Smooth muscle cell of the brain vasculature (primary cell): Measurements from ENCODE around the gene THSD4.
"Not testable (repeated sequence)": the region's sequence is repeated elsewhere in the genome, so short reads cannot be mapped to it uniquely, and the experiment has no call there.

Source experiments
- DNase-seq: peaks from one replicate; pipeline ENCODE4 v3.0.0-alpha.2; 2012; ENCODE audit warnings: low read depth, low spot score

Gene THSD4

DNA sequence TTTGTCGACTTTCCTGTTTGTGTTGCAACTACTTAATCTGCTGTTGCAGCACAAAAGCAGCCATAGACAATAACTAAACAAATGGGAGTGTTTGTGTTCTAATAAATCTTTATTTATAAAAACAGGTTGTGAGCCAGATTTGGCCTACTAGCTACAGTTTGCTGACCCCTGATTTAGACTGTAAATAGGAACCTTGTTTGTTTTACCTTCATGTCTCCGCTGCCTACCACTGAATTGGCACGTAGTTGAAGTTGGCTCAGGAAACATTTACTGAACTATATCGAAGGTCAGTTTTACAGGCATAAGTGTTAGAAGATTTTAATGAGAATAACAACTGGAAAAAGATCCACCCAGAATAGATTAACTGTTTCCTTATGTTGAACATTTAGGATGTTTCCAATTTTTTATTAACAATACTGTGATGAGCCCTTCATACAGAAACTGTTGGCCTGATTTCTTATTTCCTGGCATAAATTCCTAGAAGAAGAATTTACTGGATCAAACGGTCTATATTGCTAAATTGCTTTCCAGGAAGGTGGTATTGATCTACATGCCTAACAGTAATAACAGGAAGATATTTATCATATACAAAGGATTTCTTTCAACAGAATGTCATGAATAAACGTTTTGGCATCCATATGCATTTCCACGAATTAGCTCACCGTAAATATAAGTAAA is 538.9 kb downstream of the THSD4 start:
- DNase-seq, result no peak

DNA sequence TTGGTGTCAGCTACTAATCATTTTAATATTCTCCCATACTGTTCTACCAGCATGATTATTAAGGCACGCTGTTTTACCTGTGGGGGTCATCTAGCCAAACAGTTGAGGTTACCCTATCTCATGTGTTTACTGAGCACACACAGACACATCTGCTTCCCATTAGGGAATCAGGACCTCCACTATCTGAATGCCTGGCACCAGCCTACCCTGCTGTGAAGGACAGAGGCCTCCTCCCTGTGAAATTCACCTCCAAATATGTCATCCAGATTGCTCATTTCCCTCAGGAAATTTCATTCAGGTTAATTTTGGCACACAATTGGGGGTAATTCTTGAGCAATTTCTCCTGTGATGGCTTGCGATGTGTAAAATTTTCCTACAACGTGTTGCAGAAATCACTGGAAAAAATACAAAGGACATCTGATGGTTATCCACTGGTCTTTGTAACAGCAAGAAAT is 539.5 kb downstream of the THSD4 start:
- no peak for DNase-seq

DNA sequence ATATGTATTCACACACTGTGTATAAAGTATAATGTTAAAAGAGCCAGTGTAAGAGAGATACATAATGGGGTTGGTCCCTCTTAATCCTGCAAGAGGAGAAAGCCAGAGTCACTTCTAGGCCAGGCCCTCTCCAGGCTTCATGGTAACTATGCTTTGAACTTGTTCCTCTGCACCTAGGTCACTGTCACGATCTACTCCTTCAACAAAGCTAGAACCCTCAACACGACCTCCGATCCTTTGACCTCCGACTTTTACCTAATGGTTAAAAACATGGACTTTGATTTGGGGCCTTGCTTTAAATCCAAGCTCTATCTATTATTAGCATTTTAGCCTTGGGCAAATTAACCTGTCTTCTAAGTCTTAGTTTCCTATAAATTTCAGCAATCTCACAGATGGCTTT is 541.2 kb downstream of the THSD4 start:
- no peak for DNase-seq

DNA sequence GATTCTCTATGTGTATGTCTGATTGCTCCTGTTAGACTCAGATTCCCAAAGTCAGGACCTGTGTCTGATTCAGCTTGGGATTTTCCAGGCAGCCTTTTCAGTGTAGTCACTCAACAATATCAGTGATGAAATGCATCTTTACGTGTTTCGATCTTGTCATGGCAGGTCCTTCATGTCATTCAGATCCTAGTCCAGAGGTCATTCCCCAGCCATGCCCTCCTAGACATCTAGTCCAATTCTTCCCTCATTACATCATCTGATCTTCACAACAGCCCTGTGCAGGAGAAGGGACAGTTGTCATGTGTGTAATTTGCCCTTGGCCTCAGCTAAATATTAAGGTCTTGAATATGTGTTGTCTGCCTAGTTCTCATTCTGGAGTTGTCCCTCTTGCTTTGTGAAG is 541.9 kb downstream of the THSD4 start:
- DNase-seq, result no peak

DNA sequence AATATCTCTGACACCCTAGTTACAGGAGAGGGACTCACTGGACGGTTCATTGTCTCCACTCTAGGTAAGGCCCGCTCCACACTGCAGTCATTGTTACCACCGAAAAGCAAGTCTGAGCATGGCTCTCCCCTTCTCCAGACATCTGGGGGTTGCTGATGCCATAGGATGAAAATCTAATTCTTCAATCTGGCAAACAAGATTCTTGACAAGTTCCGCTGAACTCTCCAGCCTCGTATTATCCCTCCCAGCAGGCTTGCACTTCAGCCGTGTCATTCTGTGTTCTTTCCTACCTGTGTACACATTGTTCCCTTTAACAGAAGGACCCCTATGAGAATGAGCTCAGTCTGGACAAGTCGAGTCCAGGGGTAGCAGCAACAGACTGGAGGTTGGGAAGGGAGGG is 542.8 kb downstream of the THSD4 start:
- DNase-seq, result no peak

DNA sequence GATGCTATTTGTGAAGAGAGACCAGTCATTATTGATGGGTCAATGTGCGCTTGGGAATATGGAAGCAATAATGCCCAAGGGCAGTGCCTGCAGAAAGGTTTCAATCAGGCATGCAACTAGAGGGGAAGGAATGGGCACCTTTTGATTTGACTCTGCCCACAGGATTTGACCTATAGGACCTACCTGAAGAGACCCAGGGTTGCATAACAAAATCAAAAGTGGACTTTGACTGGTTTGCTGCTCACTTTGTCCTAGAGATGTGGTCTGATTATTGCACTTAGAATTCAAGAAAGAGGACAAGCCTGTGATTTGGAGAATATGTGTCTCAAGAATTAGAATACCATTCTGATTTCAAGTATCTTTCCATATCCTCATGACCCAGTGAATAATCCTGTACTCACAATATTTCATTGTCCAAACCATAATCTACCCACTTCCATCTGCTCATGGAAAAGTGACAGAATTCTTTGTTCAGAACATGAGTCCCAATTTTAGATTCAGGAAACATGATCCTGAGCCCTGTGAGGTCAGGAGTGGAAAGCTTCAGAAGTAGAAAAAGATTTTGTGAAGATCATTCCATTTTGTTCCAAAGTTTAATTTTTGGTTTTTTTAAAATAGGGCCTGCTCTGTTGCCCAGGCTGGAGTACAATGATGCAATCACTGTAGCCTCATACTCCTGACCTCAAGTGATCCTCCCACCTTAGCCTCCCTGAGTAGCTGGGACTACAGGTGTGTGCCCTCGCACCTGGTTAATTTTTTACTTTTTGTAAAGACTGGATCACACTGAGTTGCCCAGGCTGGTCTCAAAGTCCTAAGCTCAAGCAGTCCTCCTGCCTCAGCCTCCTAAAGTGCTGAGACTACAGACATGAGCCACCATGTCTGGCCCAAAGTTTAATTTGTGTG is 543.8 kb downstream of the THSD4 start:
- no peak for DNase-seq

DNA sequence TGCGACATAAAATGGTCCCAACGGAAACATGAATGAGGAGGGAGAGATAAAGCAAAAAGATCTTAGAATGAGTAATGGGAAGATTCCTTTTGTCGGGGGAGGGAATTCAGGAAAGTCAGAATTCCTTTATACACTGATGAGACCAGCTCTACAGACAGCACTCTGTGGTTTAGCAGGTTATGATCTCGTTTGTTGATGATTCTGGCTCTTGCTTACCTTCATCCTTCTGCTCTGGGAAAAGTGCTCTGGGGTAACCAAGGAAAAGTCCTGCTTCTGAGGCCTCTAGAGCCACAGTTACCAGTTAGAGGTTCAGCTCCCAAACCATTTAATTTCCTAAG is 544.4 kb downstream of the THSD4 start:
- no peak for DNase-seq

DNA sequence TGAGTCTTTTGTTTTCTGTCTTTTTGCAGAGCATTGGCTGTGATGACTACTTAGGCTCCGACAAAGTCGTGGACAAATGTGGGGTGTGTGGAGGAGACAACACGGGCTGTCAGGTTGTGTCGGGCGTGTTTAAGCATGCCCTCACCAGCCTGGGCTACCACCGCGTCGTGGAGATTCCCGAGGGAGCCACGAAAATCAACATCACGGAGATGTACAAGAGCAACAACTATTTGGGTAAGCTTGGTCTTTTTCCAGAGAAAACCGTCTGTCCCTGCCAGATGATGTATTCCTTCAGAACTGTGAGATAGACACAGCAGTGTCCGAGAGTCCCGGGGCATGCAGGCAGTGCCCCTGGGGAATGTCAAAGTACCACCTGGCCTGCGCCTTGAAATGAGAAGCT is 545.2 kb downstream of the THSD4 start:
- DNase-seq, result no peak

DNA sequence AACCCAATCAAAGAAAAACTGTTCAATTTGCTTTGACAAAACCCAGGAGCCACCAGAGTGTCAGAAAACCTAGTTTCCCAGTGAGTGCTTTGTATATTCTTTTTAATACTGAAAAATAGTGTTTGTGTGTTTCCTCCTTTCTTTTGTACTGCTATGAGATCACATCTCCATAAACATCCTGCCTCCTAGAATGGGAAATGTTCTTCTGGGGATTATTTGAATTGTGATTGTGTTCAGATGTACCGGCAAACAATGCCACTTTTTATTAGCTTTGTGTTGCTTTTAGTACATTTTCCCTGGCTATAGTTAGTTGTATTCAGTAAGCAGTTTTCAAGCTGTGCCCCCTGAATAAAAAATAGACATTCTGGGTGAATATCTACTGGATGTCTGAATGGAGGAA is 547.0 kb downstream of the THSD4 start:
- no peak for DNase-seq

DNA sequence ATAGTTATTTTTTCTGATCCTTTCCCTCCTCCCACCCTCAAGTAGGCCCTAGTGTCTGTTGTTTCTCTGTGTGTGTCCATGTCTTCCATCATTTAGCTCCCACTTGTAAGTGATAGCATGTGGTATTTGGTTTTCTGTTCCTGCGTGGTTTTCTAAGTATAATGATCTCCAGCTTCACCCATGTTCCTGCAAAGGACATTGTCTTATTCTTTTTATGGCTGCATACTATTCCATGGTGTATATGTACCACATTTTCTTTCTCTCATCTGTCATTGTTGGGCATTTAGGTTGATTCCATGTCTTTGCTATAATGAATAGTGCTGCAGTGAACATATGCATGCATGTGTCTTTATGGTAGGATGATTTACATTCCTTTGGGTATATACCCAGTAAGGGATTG is 549.4 kb downstream of the THSD4 start:
- no peak for DNase-seq

DNA sequence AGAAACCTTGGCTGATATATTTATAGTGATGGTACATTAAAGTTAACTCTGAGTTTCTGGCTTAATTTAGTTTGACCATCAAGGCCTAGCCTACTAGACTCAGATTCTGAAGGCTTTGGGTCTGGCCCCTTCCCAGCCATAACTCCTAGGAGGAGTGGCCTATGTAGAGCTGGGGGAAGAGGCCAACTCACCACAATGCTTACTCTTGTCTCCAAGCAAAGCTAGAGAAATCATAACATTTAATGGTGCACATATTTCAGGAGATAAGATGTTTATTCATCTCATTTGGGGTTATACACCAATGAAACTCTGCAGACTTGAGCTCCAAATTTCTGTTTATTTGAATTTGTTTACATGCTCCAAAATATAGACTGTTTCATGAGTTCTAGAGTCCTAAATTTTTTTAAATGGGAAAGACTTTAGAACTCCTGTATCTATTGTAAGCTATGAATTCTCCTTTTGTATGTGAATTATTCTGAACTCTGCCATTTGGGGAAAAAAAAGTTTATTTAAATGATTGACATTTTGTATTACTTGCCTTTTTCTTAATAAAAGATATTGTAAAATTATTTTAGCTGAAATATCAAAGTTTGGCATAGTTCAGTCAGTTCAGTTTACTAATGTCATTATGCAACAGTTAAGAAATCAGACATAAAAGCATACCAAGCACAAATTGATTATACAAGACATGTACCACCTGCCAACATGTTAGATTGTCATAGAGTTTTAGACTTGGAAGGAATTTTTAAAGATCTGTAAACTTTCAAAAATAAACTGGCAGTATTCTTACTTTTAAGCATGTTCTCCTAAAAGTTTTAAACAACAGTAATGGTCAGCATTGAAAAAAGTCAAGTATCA is 551.7 kb downstream of the THSD4 start:
- no peak for DNase-seq

DNA sequence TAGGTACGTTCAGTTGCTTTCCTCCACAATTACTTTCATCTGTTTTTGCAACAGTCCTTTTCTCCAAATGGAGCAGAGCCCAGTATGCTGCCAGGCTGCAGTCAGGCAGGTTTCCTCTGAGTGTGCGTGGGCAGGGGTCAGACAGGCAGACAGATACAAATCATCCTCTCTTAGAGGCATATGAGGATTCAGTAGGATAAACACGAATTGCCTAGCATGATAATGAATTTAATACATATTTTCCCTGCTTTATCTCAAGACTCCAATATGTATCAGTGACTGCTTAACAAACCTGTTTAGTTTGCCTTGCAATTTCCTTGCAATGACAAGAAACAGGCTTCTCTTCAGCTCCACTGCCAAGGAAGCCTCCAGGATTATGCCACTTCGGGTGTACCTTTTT is 554.4 kb downstream of the THSD4 start:
- no peak for DNase-seq

DNA sequence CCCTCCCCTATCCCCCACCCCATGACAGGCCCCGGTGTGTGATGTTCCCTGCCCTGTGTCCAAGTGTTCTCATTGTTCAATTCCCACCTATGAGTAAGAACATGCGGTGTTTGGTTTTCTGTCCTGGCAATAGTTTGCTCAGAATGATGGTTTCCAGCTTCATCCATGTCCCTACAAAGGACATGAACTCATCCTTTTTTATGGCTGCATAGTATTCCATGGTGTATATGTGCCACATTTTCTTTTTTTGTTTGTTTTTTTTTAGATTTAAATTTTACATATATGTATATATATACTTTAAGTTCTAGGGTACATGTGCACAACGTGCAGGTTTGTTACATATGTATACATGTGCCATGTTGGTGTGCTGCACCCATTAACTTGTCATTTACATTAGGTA is 555.0 kb downstream of the THSD4 start:
- DNase-seq, result not testable (repeated sequence)

DNA sequence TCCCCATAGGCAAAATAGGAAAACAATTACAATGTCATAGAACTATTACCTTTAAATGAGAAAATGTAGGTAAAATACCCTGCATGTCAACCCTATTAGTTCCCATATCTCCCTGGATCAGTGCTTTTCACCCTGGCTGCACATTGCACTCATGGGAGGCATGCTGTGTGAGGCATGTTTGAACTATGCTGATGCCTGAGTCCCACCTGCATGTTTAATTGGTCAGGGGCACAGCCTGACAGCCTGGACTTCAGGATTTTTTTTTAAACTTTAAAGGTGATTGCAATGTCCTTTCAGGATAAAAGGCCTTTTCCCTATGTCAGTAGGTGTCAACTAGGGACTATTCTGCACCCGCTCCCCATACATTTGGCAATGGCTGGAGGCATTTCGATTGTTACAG is 559.1 kb downstream of the THSD4 start:
- DNase-seq, result no peak

DNA sequence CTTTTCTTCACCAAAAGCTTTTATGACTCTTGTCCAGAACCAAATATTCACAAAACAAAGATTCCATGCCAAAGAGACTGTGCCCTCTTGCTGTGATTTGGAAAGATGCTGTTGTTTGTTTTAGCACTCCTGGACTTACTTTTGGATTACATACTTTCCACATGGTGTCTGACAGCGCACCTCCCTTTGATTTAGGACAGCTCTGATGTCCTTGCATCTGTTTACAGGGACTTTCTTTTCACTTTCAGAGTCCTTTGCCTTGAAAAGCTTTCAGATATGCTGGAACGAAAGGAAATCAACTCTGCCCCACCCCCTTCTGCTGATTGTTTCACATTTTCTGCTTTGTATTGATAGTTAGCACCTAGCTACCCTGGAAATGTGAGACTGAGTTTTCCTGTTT is 562.1 kb downstream of the THSD4 start:
- DNase-seq, result no peak

DNA sequence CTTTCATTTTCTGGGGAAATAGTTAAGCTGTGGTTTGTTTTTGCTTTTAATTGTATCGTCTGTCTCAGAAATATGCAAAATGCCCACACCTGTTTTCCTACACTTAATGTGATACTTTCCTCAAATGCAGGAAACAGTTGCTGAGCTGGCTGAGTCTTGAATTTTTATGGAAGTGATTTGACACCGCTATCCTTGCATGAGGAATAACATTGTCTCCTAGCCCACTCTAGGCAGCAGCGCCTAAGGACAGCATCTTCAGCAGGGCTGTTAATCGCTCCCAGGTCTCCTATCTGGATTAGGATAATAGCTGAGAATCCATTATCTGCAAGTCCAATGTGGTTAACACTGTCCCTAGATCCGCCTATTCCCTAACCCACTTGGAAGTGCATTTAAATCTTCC is 562.5 kb downstream of the THSD4 start:
- DNase-seq, result no peak

DNA sequence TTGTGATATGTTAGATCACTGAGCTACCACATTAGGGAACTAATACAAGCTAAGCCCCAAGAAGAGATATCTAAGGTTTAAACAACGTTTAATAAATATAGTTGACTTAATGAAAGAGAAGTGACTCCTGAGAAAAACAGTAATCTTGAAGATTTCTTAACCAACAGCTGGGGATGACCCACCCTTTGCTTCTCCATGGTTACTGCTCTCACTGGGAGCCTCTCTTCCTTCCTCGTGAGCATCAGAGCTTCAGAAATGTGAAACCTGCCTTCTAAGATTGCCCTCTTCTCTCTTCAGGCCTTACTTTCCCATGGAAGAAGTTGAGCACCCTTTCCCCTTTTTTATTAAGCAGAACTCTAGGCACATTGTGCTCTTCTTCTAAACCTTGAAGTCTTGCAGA is 562.9 kb downstream of the THSD4 start:
- no peak for DNase-seq

DNA sequence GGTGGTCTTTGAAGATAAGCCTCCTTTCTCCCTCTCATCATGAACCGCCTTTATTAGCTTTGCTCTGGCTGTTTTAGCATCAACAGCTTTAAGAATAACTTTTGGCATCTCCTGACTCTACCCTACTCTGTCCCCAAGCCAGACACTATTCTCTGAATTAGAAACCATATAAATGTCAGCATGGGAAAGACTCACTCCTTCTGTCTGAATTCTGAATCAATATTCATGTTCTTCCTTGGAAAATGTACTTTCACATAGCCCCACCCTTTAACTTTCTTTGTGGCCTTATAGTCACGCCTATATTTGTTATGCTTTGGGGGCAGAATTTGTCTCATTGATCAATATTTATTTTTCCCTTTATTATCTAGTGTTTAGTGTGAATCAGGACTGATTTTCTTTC is 563.3 kb downstream of the THSD4 start:
- no peak for DNase-seq

DNA sequence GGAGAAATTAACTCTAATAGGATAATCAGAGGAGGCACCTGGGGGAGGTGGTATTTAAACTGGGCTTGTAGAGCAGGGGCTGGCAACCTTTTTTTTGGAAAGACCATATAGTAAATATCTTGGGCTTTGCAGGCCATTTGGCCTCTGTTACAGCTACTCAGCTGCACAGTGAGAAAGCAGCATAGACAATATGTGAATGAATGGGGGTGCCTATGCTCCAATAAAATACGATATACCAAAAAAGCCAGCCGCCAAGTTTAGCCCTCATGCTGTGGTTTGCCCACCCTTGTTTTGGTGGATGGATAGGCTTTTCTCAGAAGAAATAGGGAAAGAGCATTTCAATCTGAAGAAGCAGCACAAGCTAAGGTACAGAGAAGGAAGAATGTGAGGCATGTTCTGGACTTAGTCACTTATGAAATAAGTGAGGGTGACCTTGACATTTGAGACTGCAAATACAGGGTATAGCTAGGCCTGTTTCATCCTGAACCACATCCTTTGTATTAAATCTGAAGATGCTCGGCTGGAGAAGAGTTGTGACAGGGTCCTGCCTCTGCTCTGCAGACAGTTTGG is 564.0 kb downstream of the THSD4 start:
- no peak for DNase-seq

DNA sequence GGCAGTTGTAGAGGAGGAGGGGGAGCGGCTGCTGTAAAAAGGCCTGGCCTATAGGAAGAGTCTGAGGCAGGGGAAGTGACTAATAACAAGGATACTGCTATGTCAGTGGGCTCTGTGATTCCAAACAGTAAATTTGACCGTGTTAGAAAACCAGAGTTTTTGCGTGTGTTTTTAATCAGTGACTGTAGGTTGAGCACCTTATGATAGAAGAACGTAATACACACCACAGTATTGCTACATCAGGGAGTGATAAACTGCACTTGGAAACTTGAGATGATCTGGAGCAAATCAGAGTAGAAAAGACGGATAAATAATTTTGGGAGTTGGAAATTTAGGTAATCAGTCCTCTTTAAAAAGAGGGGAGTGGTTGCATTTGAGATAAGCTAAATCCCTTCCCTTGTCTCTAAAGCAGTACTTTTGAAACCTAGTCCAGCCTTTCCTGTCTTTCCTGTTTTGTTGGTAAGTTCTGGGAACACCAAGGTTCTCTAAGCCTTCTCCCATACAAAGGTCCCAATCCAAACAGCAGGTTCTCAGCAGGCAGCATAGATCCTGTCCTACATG is 564.6 kb downstream of the THSD4 start:
- DNase-seq, result no peak

DNA sequence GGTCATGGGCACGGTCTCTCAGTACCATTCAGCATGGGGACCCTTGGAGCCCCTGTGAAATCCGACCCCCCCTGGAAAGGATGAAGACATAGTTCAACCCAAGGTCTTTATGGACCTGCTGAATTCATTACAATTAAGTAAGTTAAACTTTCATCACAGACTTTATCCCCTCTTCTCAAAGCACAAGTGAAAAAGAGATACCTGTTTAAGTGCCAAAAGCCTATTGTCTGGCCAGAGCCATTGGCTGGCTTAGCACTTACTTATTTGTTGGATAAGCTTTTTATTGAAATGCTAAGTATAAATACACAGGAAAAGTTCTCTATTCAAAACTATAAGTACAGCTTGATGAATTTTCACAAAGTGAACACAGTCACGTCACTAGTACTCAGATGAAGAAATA is 566.7 kb downstream of the THSD4 start:
- no peak for DNase-seq
